LNCAP (cell line): Measurements from ENCODE around the gene AFAP1L2.

Source experiments
- CTCF ChIP-seq: fragments of 450-650 bp; IDR thresholded peaks from 2 replicates; pipeline ENCODE4 v1.5.1; 2017; ENCODE audit warnings: mild to moderate bottlenecking

Gene AFAP1L2

GRCh38 chr10:114291516-114291915 lies 112.8 kb downstream of the AFAP1L2 start:
- no peak for TF ChIP-seq CTCF

- TF ChIP-seq CTCF: no peak
Measured at GRCh38 chr10:114291076-114291475, 113.2 kb downstream of the AFAP1L2 start.

GRCh38 chr10:114290038-114290437 lies 114.3 kb downstream of the AFAP1L2 start:
- no peak for TF ChIP-seq CTCF

- no peak for TF ChIP-seq CTCF
Measured at GRCh38 chr10:114289096-114289436, 115.2 kb downstream of the AFAP1L2 start.

GRCh38 chr10:114288424-114289095 lies 115.7 kb downstream of the AFAP1L2 start:
- TF ChIP-seq CTCF: no peak

GRCh38 chr10:114286921-114287320 lies 117.4 kb downstream of the AFAP1L2 start:
- no peak for TF ChIP-seq CTCF

GRCh38 chr10:114285961-114286441 lies 118.3 kb downstream of the AFAP1L2 start:
- no peak for TF ChIP-seq CTCF
